DOHH2 (cell line): ENCODE results near the gene NCAM2.

Source experiments
- EZH2phosphoT487 ChIP-seq: fragments of 200-600 bp; sonication (generic); IDR thresholded peaks from 2 replicates; pipeline ENCODE4 v1.6.1; 2017; ENCODE audit warnings: borderline replicate concordance, mild to moderate bottlenecking, antibody characterized with exemption, low read length, moderate library complexity, mixed read lengths
- TF ChIP-seq, protein P1 (sequence below): fragments of 200-600 bp; sonication (generic); IDR thresholded peaks from one replicate; pipeline ENCODE4 v1.5.1; 2014; ENCODE audit warnings: antibody characterized with exemption, mild to moderate bottlenecking, low read depth, low read length; ENCODE audit not compliant: poor library complexity, severe bottlenecking

- TF ChIP-seq, protein P1, sequence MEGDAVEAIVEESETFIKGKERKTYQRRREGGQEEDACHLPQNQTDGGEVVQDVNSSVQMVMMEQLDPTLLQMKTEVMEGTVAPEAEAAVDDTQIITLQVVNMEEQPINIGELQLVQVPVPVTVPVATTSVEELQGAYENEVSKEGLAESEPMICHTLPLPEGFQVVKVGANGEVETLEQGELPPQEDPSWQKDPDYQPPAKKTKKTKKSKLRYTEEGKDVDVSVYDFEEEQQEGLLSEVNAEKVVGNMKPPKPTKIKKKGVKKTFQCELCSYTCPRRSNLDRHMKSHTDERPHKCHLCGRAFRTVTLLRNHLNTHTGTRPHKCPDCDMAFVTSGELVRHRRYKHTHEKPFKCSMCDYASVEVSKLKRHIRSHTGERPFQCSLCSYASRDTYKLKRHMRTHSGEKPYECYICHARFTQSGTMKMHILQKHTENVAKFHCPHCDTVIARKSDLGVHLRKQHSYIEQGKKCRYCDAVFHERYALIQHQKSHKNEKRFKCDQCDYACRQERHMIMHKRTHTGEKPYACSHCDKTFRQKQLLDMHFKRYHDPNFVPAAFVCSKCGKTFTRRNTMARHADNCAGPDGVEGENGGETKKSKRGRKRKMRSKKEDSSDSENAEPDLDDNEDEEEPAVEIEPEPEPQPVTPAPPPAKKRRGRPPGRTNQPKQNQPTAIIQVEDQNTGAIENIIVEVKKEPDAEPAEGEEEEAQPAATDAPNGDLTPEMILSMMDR, result no peak
- TF ChIP-seq EZH2phosphoT487, result no peak
These were observed 47.3 kb downstream of the NCAM2 start for GRCh38 chr21:21045518-21045917.
